Activated CD8-positive, alpha-beta memory T cell treated with anti-CD3 and anti-CD28 coated beads, Interleukin-2, amount 50 U/mL, for 1 hour (primary cell): Measurements from ENCODE around the gene RGS7BP.

Experiments
- DNase-seq: peaks from one replicate; pipeline ENCODE4 v3.0.0-alpha.2; 2020; ENCODE audit errors: extremely low read depth

RGS7BP gene

GRCh38 chr5:64505769-64506566, at the start of gene RGS7BP:
Gene RGS7BP, plus strand, starts transcription at chr5:64506015. Its CDS starts 610 bp downstream, at chr5:64506625.
- no peak for DNase-seq

GRCh38 chr5:64457846-64458245, 48.0 kb upstream of the RGS7BP start:
- no peak for DNase-seq

- no peak for DNase-seq
Measured at GRCh38 chr5:64458948-64459347, 46.9 kb upstream of the RGS7BP start.

- no peak for DNase-seq
Measured at GRCh38 chr5:64462391-64462790, 43.4 kb upstream of the RGS7BP start.

- no peak for DNase-seq
Measured at GRCh38 chr5:64486163-64486562, 19.7 kb upstream of the RGS7BP start.

GRCh38 chr5:64487283-64487682, 18.5 kb upstream of the RGS7BP start:
- no peak for DNase-seq

- DNase-seq, result no peak
Measured at GRCh38 chr5:64489857-64490256, 16.0 kb upstream of the RGS7BP start.

GRCh38 chr5:64497386-64497785, 8.4 kb upstream of the RGS7BP start:
- no peak for DNase-seq

GRCh38 chr5:64502196-64502595, 3.6 kb upstream of the RGS7BP start:
- no peak for DNase-seq

- DNase-seq, result no peak
Measured at GRCh38 chr5:64506567-64507263, 900 bp downstream of the RGS7BP start.

GRCh38 chr5:64507264-64507605, 1.4 kb downstream of the RGS7BP start:
- no peak for DNase-seq

GRCh38 chr5:64509828-64510227, 4.0 kb downstream of the RGS7BP start:
- no peak for DNase-seq

GRCh38 chr5:64513492-64513891, 7.7 kb downstream of the RGS7BP start:
- no peak for DNase-seq

- no peak for DNase-seq
Measured at GRCh38 chr5:64514612-64515011, 8.8 kb downstream of the RGS7BP start.

- no peak for DNase-seq
Measured at GRCh38 chr5:64516216-64516615, 10.4 kb downstream of the RGS7BP start.

GRCh38 chr5:64518793-64519192, 13.0 kb downstream of the RGS7BP start:
- DNase-seq, result no peak

GRCh38 chr5:64519263-64519662, 13.4 kb downstream of the RGS7BP start:
- no peak for DNase-seq

- no peak for DNase-seq
Measured at GRCh38 chr5:64526734-64527439, 21.1 kb downstream of the RGS7BP start.

- DNase-seq, result no peak
Measured at GRCh38 chr5:64530076-64530475, 24.3 kb downstream of the RGS7BP start.

GRCh38 chr5:64532212-64532611, 26.4 kb downstream of the RGS7BP start:
- DNase-seq, result no peak

GRCh38 chr5:64532657-64533056, 26.8 kb downstream of the RGS7BP start:
- DNase-seq, result no peak

- no peak for DNase-seq
Measured at GRCh38 chr5:64534033-64534432, 28.2 kb downstream of the RGS7BP start.

- DNase-seq, result no peak
Measured at GRCh38 chr5:64557911-64558310, 52.1 kb downstream of the RGS7BP start.
